IPS-20b (cell line): Measurements from ENCODE around the gene CAB39.

Experiments
- H3K27ac ChIP-seq: one replicate; pipeline ENCODE4 v1.5.1; 2013; ENCODE audit warnings: low read length
- H3K27me3 ChIP-seq: 2 replicates; pipeline ENCODE4 v1.6.1; 2013; ENCODE audit warnings: mild to moderate bottlenecking, low read length, inconsistent platforms; ENCODE audit not compliant: insufficient read depth
- H3K36me3 ChIP-seq: 2 replicates; pipeline ENCODE4 v1.6.1; 2013; ENCODE audit warnings: low read depth, mild to moderate bottlenecking, inconsistent platforms, low read length, moderate library complexity; ENCODE audit not compliant: insufficient read depth
- H3K4me1 ChIP-seq: 2 replicates; pipeline ENCODE4 v1.6.1; 2013; ENCODE audit warnings: mild to moderate bottlenecking, control low read depth, inconsistent platforms, low read length, moderate library complexity; ENCODE audit not compliant: insufficient read depth
- H3K4me3 ChIP-seq: 2 replicates; pipeline ENCODE4 v1.5.1; 2013; ENCODE audit warnings: mild to moderate bottlenecking, low read length, inconsistent platforms
- H3K9ac ChIP-seq: 2 replicates; pipeline ENCODE4 v1.6.1; 2013; ENCODE audit warnings: low read depth, mild to moderate bottlenecking, inconsistent platforms, low read length, moderate library complexity
- H3K9me3 ChIP-seq: 2 replicates; pipeline ENCODE4 v1.6.1; 2013; ENCODE audit warnings: mild to moderate bottlenecking, low read depth, low read length, inconsistent platforms; ENCODE audit not compliant: insufficient read depth

Gene CAB39

GRCh38 chr2:230812033-230812432 lies 99.4 kb downstream of the CAB39 start:
- Histone ChIP-seq H3K9ac (no peak overlapping the region), H3K27me3 (no peaks in the 10 kb centered on the region), H3K4me3 (no peak overlapping the region), H3K9me3 (no peaks in the 10 kb centered on the region), H3K4me1 (no peaks in the 10 kb centered on the region), H3K27ac (no peak overlapping the region), H3K36me3 (peaks cover 47% of the 10 kb centered on the region)

GRCh38 chr2:230814616-230815015 lies 102.0 kb downstream of the CAB39 start:
- no peaks in the 10 kb centered on the region for H3K4me1 ChIP-seq
- no peak overlapping the region for H3K9ac ChIP-seq
- no peak overlapping the region for H3K27ac ChIP-seq
- no peaks in the 10 kb centered on the region for H3K9me3 ChIP-seq
- no peaks in the 10 kb centered on the region for H3K27me3 ChIP-seq
- no peak overlapping the region for H3K4me3 ChIP-seq
- peaks cover 72% of the 10 kb centered on the region for H3K36me3 ChIP-seq

GRCh38 chr2:230815088-230815487 lies 102.4 kb downstream of the CAB39 start:
- Histone ChIP-seq H3K36me3 (peaks cover 76% of the 10 kb centered on the region), H3K4me3 (no peak overlapping the region), H3K4me1 (no peaks in the 10 kb centered on the region), H3K9me3 (no peaks in the 10 kb centered on the region), H3K9ac (no peak overlapping the region), H3K27ac (no peak overlapping the region), H3K27me3 (no peaks in the 10 kb centered on the region)

- H3K4me3 ChIP-seq: no peak overlapping the region
- H3K27me3 ChIP-seq: no peaks in the 10 kb centered on the region
- no peaks in the 10 kb centered on the region for H3K9me3 ChIP-seq
- H3K36me3 ChIP-seq: peaks cover 65% of the 10 kb centered on the region
- 0 out of 2 replicates have a peak, but pooled peaks cover 4% of the 10 kb centered on the region for H3K4me1 ChIP-seq
- no peak overlapping the region for H3K27ac ChIP-seq
- H3K9ac ChIP-seq: no peak overlapping the region
Measured at GRCh38 chr2:230816735-230817134, 104.1 kb downstream of the CAB39 start.

- peaks cover 52% of the 10 kb centered on the region for H3K36me3 ChIP-seq
- H3K9ac ChIP-seq: no peak overlapping the region
Measured at GRCh38 chr2:230819433-230819832, 106.8 kb downstream of the CAB39 start.

GRCh38 chr2:230821261-230821990 lies 108.8 kb downstream of the CAB39 start:
- Histone ChIP-seq H3K27me3 (no peaks in the 10 kb centered on the region), H3K4me3 (no peak overlapping the region), H3K36me3 (peaks cover 38% of the 10 kb centered on the region), H3K9ac (no peak overlapping the region), H3K27ac (no peak overlapping the region), H3K9me3 (no peaks in the 10 kb centered on the region), H3K4me1 (0 out of 2 replicates have a peak, but pooled peaks cover 4% of the 10 kb centered on the region)

More at GRCh38 chr2:230819433-230819832, 106.8 kb downstream of the CAB39 start:
- Histone ChIP-seq H3K4me3 (no peak overlapping the region), H3K9me3 (no peaks in the 10 kb centered on the region), H3K4me1 (0 out of 2 replicates have a peak, but pooled peaks cover 4% of the 10 kb centered on the region), H3K27ac (no peak overlapping the region), H3K27me3 (no peaks in the 10 kb centered on the region)

- H3K4me1 ChIP-seq: 0 out of 2 replicates have a peak, but pooled peaks cover 4% of the 10 kb centered on the region
- peaks cover 32% of the 10 kb centered on the region for H3K36me3 ChIP-seq
- no peak overlapping the region for H3K4me3 ChIP-seq
- H3K9ac ChIP-seq: no peak overlapping the region
- H3K27ac ChIP-seq: no peak overlapping the region
- no peaks in the 10 kb centered on the region for H3K27me3 ChIP-seq
- no peaks in the 10 kb centered on the region for H3K9me3 ChIP-seq
Measured at GRCh38 chr2:230821991-230822520, 109.4 kb downstream of the CAB39 start.

- no peak overlapping the region for H3K4me3 ChIP-seq
- no peaks in the 10 kb centered on the region for H3K27me3 ChIP-seq
- H3K9ac ChIP-seq: no peak overlapping the region
- no peak overlapping the region for H3K27ac ChIP-seq
- no peaks in the 10 kb centered on the region for H3K9me3 ChIP-seq
- H3K36me3 ChIP-seq: peaks cover 19% of the 10 kb centered on the region
- 0 out of 2 replicates have a peak, but pooled peaks cover 4% of the 10 kb centered on the region for H3K4me1 ChIP-seq
Measured at GRCh38 chr2:230823264-230823964, 110.8 kb downstream of the CAB39 start.

- no peaks in the 10 kb centered on the region for H3K9me3 ChIP-seq
- H3K4me1 ChIP-seq: 0 out of 2 replicates have a peak, but pooled peaks cover 4% of the 10 kb centered on the region
- peaks cover 8% of the 10 kb centered on the region for H3K36me3 ChIP-seq
- no peak overlapping the region for H3K27ac ChIP-seq
- no peak overlapping the region for H3K9ac ChIP-seq
- no peaks in the 10 kb centered on the region for H3K27me3 ChIP-seq
- no peak overlapping the region for H3K4me3 ChIP-seq
Measured at GRCh38 chr2:230824406-230824978, 111.8 kb downstream of the CAB39 start.

- Histone ChIP-seq H3K27me3 (no peaks in the 10 kb centered on the region), H3K9me3 (no peaks in the 10 kb centered on the region), H3K27ac (no peak overlapping the region), H3K36me3 (peaks cover 2% of the 10 kb centered on the region; the same call in 1 of the 2 replicates), H3K4me1 (0 out of 2 replicates have a peak, but pooled peaks cover 4% of the 10 kb centered on the region), H3K4me3 (no peak overlapping the region), H3K9ac (no peak overlapping the region)
Measured at GRCh38 chr2:230825354-230825753, 112.7 kb downstream of the CAB39 start.

GRCh38 chr2:230827774-230828271 lies 115.2 kb downstream of the CAB39 start:
- Histone ChIP-seq H3K27me3 (no peaks in the 10 kb centered on the region), H3K27ac (no peak overlapping the region), H3K9ac (no peak overlapping the region), H3K4me1 (no peaks in the 10 kb centered on the region), H3K9me3 (no peaks in the 10 kb centered on the region), H3K36me3 (no peaks in the 10 kb centered on the region), H3K4me3 (no peak overlapping the region)
